ENCODE measurements around the gene COL15A1.

Gene COL15A1

GRCh38 chr9:98954244-98954610, 10.5 kb downstream of the COL15A1 start:
- no peak for TF ChIP-seq FOXP2 (optimal IDR thresholded peaks at IDR 0.05; ENCODE audit: borderline replicate concordance, extremely low read depth, extremely low read length, insufficient read depth)
- TF ChIP-seq REST (IDR thresholded peaks at IDR 0.05; ENCODE audit: insufficient read depth in 1 of 2, low read depth in 2 of 2, low read length in 2 of 2): no peak
- no peak for TF ChIP-seq TAF1 (IDR thresholded peaks at IDR 0.05; ENCODE audit: borderline replicate concordance, insufficient read depth, low read length)
- TF ChIP-seq POLR2AphosphoS5 (IDR thresholded peaks at IDR 0.05; ENCODE audit: low read depth, low read length): no peak

GRCh38 chr9:98955259-98955658, 11.6 kb downstream of the COL15A1 start:
- no peak for TF ChIP-seq SIN3A (IDR thresholded peaks at IDR 0.05; ENCODE audit: borderline replicate concordance, insufficient read depth, low read length)
- no peak for TF ChIP-seq REST (IDR thresholded peaks at IDR 0.05; ENCODE audit: insufficient read depth in 1 of 2, low read depth in 2 of 2, low read length in 2 of 2)
- TF ChIP-seq POLR2AphosphoS5 (IDR thresholded peaks at IDR 0.05; ENCODE audit: low read depth, low read length): no peak
- no peak for TF ChIP-seq FOXP2 (optimal IDR thresholded peaks at IDR 0.05; ENCODE audit: borderline replicate concordance, extremely low read depth, extremely low read length, insufficient read depth)
- TF ChIP-seq TAF1 (IDR thresholded peaks at IDR 0.05; ENCODE audit: borderline replicate concordance, insufficient read depth, low read length): no peak

- TF ChIP-seq SIN3A (IDR thresholded peaks at IDR 0.05; ENCODE audit: borderline replicate concordance, insufficient read depth, low read length) (no peak), REST (IDR thresholded peaks at IDR 0.05; ENCODE audit: insufficient read depth in 1 of 2, low read depth in 2 of 2, low read length in 2 of 2) (no peak), TAF1 (IDR thresholded peaks at IDR 0.05; ENCODE audit: borderline replicate concordance, insufficient read depth, low read length) (no peak), FOXP2 (optimal IDR thresholded peaks at IDR 0.05; ENCODE audit: borderline replicate concordance, extremely low read depth, extremely low read length, insufficient read depth) (no peak), POLR2AphosphoS5 (IDR thresholded peaks at IDR 0.05; ENCODE audit: low read depth, low read length) (no peak)
Observed at GRCh38 chr9:98957826-98958225, 14.1 kb downstream of the COL15A1 start.

- TF ChIP-seq POLR2AphosphoS5 (IDR thresholded peaks at IDR 0.05; ENCODE audit: low read depth, low read length): no peak
- no peak for TF ChIP-seq FOXP2 (optimal IDR thresholded peaks at IDR 0.05; ENCODE audit: borderline replicate concordance, extremely low read depth, extremely low read length, insufficient read depth)
- no peak for TF ChIP-seq TAF1 (IDR thresholded peaks at IDR 0.05; ENCODE audit: borderline replicate concordance, insufficient read depth, low read length)
- TF ChIP-seq SIN3A (IDR thresholded peaks at IDR 0.05; ENCODE audit: borderline replicate concordance, insufficient read depth, low read length): no peak
- no peak for TF ChIP-seq REST (IDR thresholded peaks at IDR 0.05; ENCODE audit: insufficient read depth in 1 of 2, low read depth in 2 of 2, low read length in 2 of 2)
Observed at GRCh38 chr9:98958271-98958984, 14.7 kb downstream of the COL15A1 start.
